ENCODE data around the gene EXOC6B.

EXOC6B gene

DNA sequence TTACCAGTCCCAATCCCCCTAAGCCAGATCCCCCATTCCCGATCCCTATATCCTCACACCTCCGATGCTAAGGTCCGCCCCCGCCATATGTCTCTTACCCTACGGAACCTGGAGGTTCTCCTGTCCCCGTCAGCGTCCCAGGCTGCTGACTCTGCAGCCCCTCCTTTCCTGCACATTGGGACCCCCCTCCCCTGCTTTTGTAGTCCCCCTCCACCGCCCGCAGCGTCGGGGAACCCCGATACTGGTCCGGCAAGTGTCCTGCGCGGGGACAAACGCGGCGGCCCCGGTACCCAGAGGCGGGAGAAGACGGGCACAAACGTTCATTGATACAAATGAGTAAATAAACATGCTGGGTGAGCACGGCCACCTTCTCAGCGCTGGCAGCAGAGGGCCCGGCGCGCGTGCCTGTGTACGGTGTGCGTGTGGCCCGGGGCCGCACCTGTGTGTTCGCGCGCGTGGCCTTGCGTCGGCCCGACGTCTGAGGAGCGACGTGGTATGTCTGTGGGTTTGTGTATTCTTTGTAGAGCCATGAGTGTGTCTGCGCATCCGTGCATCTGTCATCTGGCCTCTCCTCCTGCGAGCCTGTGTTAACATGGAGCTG lies 676.2 kb downstream of the EXOC6B start:
- no peak for DNase-seq (ENCODE audit: low read depth in 2 of 3, low spot score in 2 of 3)

GRCh38 chr2:72148837-72149555 lies 676.8 kb downstream of the EXOC6B start:
- no peak for DNase-seq (ENCODE audit: low read depth in 2 of 3, low spot score in 2 of 3)

DNA sequence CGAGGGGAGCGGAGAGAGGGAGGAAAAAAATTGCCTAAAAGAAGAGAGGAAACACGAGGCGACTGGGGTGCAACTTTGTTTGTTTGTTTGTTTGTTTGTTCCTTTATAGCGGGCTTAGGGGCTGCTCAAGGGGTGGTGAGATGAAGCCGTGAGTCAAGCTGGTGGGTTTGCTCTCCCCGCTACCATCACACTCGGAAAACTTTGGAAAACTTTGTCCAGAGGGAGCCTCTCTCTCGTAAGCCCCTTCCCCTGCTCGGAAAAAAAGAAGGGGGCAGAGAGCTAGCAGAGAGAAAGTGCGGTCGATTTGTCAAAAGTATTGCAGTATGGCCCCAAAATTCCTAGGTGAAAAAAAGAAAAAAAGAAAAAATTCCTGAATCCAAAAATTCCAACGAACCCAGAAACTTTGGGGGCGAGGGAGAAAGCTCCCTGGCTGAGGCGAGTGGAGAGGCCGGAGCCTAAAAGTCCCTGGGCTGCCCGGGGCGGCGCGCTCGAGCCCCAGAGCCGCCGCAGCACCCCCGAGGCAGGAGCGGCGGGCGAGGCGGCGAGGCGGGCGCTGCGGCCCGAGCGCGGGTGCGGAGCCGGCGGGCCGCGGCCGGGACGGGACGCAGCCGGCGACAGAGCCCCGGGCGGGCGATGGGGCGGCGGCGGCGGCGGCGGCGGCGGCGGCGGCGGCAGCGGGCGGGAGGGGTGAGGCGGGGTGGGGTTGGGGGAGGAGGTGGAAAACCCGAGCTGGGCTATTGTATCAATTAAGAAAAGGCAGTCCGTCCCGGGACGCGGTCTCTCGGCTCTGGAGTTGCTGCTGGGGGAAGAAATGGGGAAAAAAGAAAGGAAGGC lies 677.6 kb downstream of the EXOC6B start:
- no peak for DNase-seq (ENCODE audit: low read depth in 2 of 3, low spot score in 2 of 3)

GRCh38 chr2:72147303-72147971 lies 678.4 kb downstream of the EXOC6B start, which contains the start of gene CYP26B1:
Gene CYP26B1, minus strand, starts transcription at chr2:72147862. Its CDS starts 28 bp downstream, at chr2:72147834.
- no peak for DNase-seq (ENCODE audit: low read depth in 2 of 3, low spot score in 2 of 3)

DNA sequence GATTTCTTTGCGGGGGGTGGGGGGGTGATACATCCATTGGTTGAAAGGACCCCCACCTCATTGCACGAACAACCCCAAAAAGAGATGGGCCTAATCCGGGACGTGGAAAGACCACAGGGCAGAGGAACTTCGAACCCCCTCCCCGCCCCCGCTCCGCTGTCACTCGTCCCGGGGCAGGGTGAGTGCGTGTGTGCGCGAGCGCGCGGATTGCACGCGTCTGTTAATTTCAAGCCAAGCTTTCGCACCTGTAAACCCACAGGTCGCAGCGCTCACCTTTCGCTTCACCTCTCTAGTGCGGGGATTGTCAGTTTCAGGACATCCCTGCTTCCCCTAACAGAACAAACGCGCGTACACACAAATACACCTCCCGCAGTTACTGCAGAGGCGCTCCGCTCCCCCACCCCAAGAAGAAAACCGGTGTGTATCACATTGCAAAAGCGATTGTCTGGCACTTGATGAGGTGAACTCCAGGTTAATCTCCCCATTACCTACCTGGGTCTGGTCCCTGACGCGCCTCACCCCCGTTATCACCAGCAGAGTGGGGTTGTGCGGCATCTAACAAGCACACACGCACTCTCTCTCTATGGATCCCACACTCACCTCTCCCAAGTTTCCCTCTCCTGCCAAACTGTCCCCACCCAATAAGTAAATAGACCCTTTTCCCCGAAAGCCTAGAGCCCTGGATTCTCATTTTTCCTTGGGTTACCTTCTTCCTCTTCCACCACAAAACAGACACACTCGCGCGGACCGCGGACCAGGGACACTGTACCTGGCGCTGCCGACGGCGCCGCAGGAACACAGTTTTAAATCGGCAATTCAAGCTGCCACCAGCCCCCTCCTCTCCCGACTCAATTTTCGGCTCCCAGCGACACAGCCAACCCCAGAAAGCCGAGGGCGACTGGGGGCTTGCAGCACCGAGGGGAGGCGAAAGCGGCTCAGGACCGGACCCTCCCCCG lies 679.2 kb downstream of the EXOC6B start:
- no peak for DNase-seq (ENCODE audit: low read depth in 2 of 3, low spot score in 2 of 3)

- no peak for DNase-seq (ENCODE audit: low read depth in 2 of 3, low spot score in 2 of 3)
Observed at GRCh38 chr2:72145658-72146329, 680.0 kb downstream of the EXOC6B start.

DNA sequence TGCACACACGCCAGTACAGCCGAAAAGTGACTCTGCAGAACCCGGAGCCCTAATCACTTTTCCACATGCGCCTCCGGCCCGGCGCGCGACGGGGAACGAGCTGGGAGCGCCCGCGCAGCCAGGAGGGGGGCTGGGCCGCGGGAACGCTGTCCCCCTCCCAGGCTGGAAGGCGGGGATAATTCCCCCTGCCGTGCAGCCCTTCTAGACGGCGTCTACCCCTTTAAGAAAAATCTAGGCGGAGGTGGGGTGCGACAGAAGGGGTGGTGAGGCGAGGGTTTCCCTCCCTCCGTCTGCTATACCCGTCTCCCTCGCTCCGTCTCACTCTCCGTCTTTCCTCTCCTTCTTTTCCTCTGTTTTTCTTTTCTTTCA lies 680.6 kb downstream of the EXOC6B start:
- no peak for DNase-seq (ENCODE audit: low read depth in 2 of 3, low spot score in 2 of 3)

GRCh38 chr2:72144632-72145288 lies 681.1 kb downstream of the EXOC6B start:
- no peak for DNase-seq (ENCODE audit: low read depth in 2 of 3, low spot score in 2 of 3)

DNA sequence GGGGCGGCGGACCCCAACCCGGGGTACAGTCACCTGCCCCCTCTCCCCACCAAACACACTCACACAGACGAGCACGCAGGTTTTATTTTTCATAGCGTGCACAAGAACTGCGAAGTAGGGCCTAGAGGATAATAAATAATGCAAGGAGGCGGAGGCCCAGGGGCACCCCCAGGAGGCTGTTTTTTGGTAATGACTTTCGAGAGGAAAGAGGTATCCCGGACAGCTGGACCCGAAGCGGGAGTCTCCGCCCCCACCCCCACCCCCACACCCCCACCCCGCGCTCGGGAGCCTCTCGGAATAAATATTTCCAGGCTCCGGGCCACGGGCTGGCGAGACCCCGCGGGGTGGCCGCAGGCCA lies 681.6 kb downstream of the EXOC6B start:
- no peak for DNase-seq (ENCODE audit: low read depth in 2 of 3, low spot score in 2 of 3)

DNA sequence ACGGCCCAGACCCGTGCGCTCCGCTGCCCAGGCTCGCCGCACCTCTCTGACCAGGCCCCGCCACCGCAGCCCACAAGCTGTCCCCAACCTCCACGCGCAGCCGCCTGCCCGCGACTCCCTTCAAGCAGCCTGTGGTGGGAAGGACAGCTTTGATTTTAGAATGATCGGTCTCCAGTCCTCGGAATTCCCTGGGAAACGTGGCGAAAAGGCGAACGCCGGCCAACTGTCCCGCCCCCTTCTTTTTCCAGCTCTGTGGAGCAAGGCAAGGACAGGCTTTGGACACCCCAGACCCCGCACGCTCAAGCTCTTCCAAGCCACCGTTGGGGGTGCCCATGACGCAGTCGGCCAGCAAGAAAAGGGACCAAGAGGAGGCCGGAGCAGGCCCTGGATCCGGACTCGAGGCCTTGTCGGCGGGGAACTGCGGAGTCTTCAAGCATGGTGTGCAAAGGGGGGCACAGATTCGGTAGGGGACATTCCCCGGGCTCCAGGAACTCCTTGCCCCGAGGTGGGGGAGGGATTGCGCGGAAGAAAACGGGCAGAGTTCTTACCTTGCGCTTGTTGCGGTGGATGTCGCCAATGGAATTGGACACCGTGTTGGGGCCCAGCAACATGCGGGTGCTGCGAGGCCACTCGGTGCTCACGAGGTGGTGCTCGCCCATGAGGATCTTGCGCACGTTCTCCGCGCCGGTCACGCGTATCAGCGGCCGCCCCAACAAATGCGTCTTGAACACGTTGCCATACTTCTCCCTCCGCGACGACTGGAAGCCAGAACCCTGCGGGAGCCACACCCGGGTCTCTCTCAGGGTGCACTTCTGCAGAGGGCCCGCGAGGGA lies 682.2 kb downstream of the EXOC6B start:
- no peak for DNase-seq (ENCODE audit: low read depth in 2 of 3, low spot score in 2 of 3)

DNA sequence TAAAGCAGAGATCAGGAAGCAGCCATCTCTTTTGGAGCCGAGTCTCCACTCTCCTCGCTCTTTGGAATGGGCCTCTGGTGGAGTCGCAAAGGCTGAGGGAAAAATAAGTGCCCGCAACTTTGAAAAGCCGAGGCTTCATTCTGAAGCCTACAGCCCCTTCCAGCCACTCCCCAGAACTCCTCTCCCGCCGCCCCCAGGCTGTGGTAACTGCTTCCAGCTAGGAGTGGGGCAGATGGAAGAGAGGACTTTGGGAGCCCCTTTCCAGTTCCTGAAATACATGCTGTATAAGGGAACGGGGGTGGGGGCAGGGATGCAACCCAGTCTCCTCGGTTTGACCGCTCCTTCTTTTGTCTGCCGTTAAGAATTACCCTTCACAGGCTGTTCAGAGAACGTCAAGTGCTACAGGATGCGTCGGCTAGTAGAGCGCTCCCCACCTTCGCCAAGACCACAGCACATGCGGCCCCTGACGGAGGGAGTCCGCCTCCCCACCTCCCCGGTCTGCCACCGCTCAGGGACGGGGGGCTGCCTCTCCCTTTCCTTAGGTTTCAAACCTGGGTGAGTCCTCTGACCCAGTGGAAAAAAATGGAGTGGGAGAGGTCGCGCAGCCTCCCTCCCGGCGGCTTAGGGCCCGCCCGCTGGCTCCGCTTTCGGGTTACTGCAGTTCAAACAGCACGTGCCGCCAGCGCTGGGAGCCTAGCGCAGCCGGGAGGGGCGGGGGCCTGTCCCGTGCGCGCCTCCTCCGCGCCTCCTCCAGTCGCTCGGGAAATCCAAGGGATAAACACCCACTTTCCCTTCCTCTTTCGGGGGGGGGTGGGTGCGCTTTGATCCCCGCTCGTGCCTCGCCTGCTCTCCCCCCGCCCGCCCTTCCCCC lies 683.0 kb downstream of the EXOC6B start:
- DNase-seq (ENCODE audit: low read depth in 2 of 3, low spot score in 2 of 3) = no peak

- DNase-seq (ENCODE audit: low read depth in 2 of 3, low spot score in 2 of 3) = no peak
Observed at GRCh38 chr2:72141881-72142451, 683.9 kb downstream of the EXOC6B start.

GRCh38 chr2:72141032-72141645 lies 684.7 kb downstream of the EXOC6B start:
- DNase-seq (ENCODE audit: low read depth in 2 of 3, low spot score in 2 of 3) = no peak

DNA sequence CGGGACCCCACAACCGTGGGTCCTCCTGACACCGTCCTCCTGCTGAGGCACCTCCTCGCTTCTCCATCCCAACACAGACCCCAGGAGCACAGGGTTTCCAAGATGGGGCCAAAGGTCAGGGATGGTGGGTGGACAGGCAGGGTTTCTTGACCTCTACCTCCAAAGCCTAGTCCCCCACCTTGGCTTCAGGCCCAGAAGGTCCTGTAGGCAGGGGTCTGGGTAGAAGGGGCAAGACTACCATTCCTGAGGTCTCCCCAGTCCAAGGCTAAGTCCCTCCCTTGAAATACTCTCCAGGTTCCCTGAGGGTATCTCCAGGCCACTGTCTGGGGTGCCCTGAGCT lies 685.2 kb downstream of the EXOC6B start:
- DNase-seq (ENCODE audit: low read depth in 2 of 3, low spot score in 2 of 3) = no peak

- no peak for DNase-seq (ENCODE audit: low read depth in 2 of 3, low spot score in 2 of 3)
Observed at GRCh38 chr2:72139874-72140620, 685.8 kb downstream of the EXOC6B start.

DNA sequence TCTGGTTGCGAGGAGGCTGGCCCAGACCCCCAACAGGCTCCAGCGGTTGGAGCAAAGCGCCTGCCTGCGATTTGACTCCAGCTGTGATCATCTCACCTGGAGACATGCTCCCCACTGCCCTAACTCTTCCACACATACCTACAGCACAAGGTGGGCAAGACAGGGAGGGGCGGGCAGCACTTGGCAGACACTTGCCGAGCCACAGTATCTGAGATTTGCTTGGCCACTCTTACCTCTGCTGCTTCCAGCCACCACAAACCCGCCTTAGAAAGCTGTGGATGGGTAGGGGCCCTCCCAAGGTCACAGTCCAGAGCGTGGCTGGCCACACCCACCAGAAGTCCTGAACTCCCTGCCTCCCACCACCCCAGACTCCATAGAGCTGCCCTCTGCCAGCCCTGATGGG lies 686.4 kb downstream of the EXOC6B start:
- DNase-seq (ENCODE audit: low read depth in 2 of 3, low spot score in 2 of 3) = no peak
